Medulla oblongata (tissue), 1 donor: ENCODE data around the gene SZT2.
"Not testable (repeated sequence)": the region's sequence is repeated elsewhere in the genome, so short reads cannot be mapped to it uniquely, and the experiment has no call there.

ENCODE experiments used
- DNase-seq: peaks from one replicate; pipeline ENCODE4 v3.0.0-alpha.2; 2015; ENCODE audit errors: extremely low spot score

Gene SZT2

GRCh38 chr1:43491061-43491460 lies 101.4 kb downstream of the SZT2 start:
- no peak for DNase-seq

GRCh38 chr1:43492826-43493225 lies 103.1 kb downstream of the SZT2 start:
- DNase-seq, result no peak

GRCh38 chr1:43493661-43494450 lies 104.2 kb downstream of the SZT2 start:
- no peak for DNase-seq

DNA sequence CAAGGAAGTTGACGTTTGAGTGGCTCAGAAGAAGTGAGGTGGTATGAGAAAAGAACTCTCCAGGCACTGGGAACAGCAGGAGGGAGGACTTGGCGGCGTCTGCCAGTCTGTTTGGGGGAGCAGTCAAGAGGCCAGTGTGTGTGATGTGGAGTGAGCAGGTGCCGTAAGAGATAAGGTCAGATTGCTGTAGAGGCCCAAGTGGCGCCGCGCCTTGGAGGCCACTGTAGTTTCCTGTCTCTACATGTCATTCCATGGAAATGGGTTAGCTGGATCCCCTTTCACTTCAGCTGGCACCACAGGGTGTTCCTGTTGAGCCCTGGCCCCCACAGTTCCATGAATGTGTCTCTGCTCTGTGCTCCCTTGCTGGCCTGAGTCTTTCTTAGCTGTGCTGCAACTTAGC lies 105.5 kb downstream of the SZT2 start:
- DNase-seq, result no peak

DNA sequence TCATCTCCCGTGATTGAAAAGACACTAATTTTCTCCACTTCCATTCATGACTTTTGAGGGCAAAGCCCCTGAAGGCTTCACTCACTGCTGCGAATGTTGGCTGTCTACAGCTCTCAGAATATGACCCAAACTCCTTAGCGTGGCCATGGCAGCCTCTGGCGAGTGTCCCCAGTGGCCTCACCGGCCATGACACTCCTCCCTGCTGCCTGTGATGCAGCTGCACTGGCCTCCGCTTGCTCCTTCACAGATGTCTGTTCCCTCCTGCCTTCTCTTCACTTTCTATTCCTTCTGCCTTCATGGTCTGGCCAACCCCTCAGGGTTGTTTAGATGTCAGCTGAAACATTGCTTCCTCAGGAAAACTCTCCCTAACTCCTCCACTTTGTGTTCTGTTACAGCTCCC lies 110.2 kb downstream of the SZT2 start:
- no peak for DNase-seq

GRCh38 chr1:43501806-43502205 lies 112.1 kb downstream of the SZT2 start:
- DNase-seq, result not testable (repeated sequence)

DNA sequence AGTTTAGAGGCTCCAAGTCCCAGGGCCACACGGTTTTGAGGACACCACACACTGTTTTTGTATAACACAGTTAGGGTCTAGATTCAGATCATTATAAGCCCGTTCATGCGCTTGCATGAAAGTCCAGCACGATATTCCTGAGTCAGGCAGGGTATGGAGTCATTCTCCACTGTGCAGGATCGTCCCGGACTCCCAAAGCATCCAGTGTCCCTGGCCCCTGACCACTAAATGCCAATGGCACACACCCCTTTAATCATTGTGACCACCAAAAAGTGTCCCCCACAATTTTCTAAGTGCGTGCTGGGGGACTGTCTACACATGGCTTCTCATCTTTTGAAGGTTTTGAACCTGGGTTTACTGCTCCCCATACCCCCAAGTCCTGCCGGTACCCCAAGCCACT lies 113.8 kb downstream of the SZT2 start:
- DNase-seq, result no peak
